K562 (cell line): ENCODE measurements around the gene NPIPA5. TPM values are rescaled to one million over a fixed set of nuclear protein-coding genes. Genes with fewer than 3 reads are reported as not detected.

Experiments used
- ATAC-seq: fragments of 200-7000 bp; cut with Tn5 transposase; 3 replicates; pipeline ENCODE4 v1.9.1; 2020; ENCODE audit warnings: moderate library complexity
- BruUV-seq: library from RNA; stranded (reverse); fragments of 400-500 nt; replicated peaks from 2 replicates; lab custom pipeline; 2021; lab: Mats Ljungman, UMichigan
- CTCF ChIA-PET: fragments of 300-600 bp; formaldehyde crosslinking; extraction: SDS; loops from one replicate; lab custom pipeline; 2021; ENCODE audit warnings: low intra/inter-chr PET ratio; lab: Yijun Ruan, JAX
- POLR2A ChIA-PET: fragments of 300-600, 350-650 bp; sonication (Branson Sonifier 250); formaldehyde crosslinking; extraction: SDS; loops from one replicate; lab custom pipeline; 2021; ENCODE audit warnings: antibody characterized with exemption, inconsistent platforms; lab: Yijun Ruan, JAX
- DNase-seq, 4 experiments: peaks; one replicate each; pipeline versions ENCODE4 v3.0.0 to v3.0.0-alpha.2; 2011 to 2018; ENCODE audit warnings: low spot score in 3 of 4, mixed read lengths in 3 of 4; ENCODE audit errors: extremely low read depth in 1 of 4
- FAIRE-seq: peaks from 2 replicates; lab custom pipeline; 2011; peaks lifted over from hg19 to GRCh38; lab: Jason Lieb, UNC
- H2AFZ ChIP-seq: 2 replicates; pipeline ENCODE4 v1.6.0; 2011; ENCODE audit warnings: low read depth, low read length, control low read depth, inconsistent platforms
- H3K27ac ChIP-seq: fragments of 200-600 bp; 3 replicates; pipeline ENCODE4 v1.8.0; 2011; ENCODE audit warnings: low read depth, mild to moderate bottlenecking, control low read depth, inconsistent platforms, low read length, moderate library complexity, mixed read lengths; ENCODE audit errors: extremely low read depth
- H3K27me3 ChIP-seq, 2 experiments: fragments of 300-600 bp in 1 of 2; 2 replicates in 1 of 2; 3 replicates in 1 of 2; pipeline versions ENCODE4 v1.6.0 to v1.8.0; 2011; ENCODE audit warnings: inconsistent platforms in 2 of 2, low read length in 2 of 2, mild to moderate bottlenecking in 1 of 2, mixed read lengths in 1 of 2, moderate library complexity in 1 of 2; ENCODE audit not compliant: control insufficient read depth in 2 of 2, insufficient read depth in 2 of 2
- H3K36me3 ChIP-seq: fragments of 300-600 bp; 3 replicates; pipeline ENCODE4 v1.8.0; 2011; ENCODE audit warnings: mild to moderate bottlenecking, low read length, inconsistent platforms; ENCODE audit not compliant: control insufficient read depth, insufficient read depth
- H3K4me1 ChIP-seq, 2 experiments: fragments of 200-600 bp in 1 of 2; replicated peaks in 1 of 2; 2 replicates in 1 of 2; 3 replicates in 1 of 2; pipeline versions ENCODE4 v1.5.1 to v1.8.0; 2011; ENCODE audit warnings: inconsistent platforms in 2 of 2, low read length in 2 of 2, mild to moderate bottlenecking in 1 of 2, mixed read lengths in 1 of 2, moderate library complexity in 1 of 2; ENCODE audit not compliant: control insufficient read depth in 2 of 2, insufficient read depth in 2 of 2
- H3K4me2 ChIP-seq: 2 replicates; pipeline ENCODE4 v1.6.1; 2011; ENCODE audit warnings: low read length, control low read depth, inconsistent platforms, mixed read lengths; ENCODE audit not compliant: insufficient read depth
- H3K4me3 ChIP-seq: fragments of 200-600 bp; sonication (generic), shearing (Covaris generic); 2 replicates; pipeline ENCODE4 v1.5.1; 2016; ENCODE audit warnings: control low read depth, inconsistent platforms
- H3K79me2 ChIP-seq: fragments of 200-600 bp; 3 replicates; pipeline ENCODE4 v1.8.0; 2011; ENCODE audit warnings: low read length, inconsistent platforms; ENCODE audit not compliant: control insufficient read depth, insufficient read depth
- H3K9ac ChIP-seq, 2 experiments: 2 replicates each; pipeline versions ENCODE4 v1.6.0 to v1.6.1; 2011; ENCODE audit warnings: low read depth in 2 of 2, low read length in 2 of 2, control low read depth in 1 of 2, inconsistent platforms in 1 of 2, mild to moderate bottlenecking in 1 of 2, mixed read lengths in 1 of 2; ENCODE audit not compliant: insufficient read depth in 1 of 2
- H3K9me1 ChIP-seq: one replicate; pipeline ENCODE4 v1.6.0; 2011; ENCODE audit warnings: inconsistent platforms, mild to moderate bottlenecking, low read length, moderate library complexity; ENCODE audit not compliant: control insufficient read depth, insufficient read depth
- H3K9me3 ChIP-seq: replicated peaks from 2 replicates; pipeline ENCODE4 v1.5.1; 2011; ENCODE audit warnings: low read depth, low read length, inconsistent platforms; ENCODE audit not compliant: control insufficient read depth, insufficient read depth
- H4K20me1 ChIP-seq: replicated peaks from 2 replicates; pipeline ENCODE4 v1.6.1; 2011; ENCODE audit warnings: low read length, inconsistent platforms, mixed read lengths; ENCODE audit not compliant: control insufficient read depth, insufficient read depth
- CBX3 ChIP-seq, 2 experiments: IDR thresholded peaks; 1 replicate in 1 of 2; 2 replicates in 1 of 2; pipeline ENCODE4 v1.6.1; 2012; ENCODE audit warnings: inconsistent platforms in 2 of 2, low read length in 2 of 2, borderline replicate concordance in 1 of 2, control low read depth in 1 of 2
- ETV1 ChIP-seq: fragments of 450-650 bp; conservative IDR thresholded peaks from 2 replicates; pipeline ENCODE4 v1.6.1; 2016; ENCODE audit warnings: missing genetic modification characterization, control low read depth, low read depth, missing compliant biosample characterization
- KLF1 ChIP-seq: fragments of 450-650 bp; IDR thresholded peaks from 2 replicates; pipeline ENCODE4 v1.6.1; 2016; ENCODE audit warnings: missing genetic modification characterization, missing compliant biosample characterization
- NR1H2 ChIP-seq: sonication (generic); formaldehyde crosslinking; IDR thresholded peaks from 2 replicates; pipeline ENCODE4 v1.4.0; 2020; ENCODE audit warnings: mild to moderate bottlenecking, missing genetic modification reagents
- PHF21A ChIP-seq: fragments of 450-650 bp; IDR thresholded peaks from 2 replicates; pipeline ENCODE4 v1.6.1; 2017; ENCODE audit warnings: low read depth, borderline replicate concordance
- POLR2B ChIP-seq: fragments of 450-650 bp; IDR thresholded peaks from 2 replicates; pipeline ENCODE4 v1.6.1; 2018; ENCODE audit warnings: low read depth; ENCODE audit not compliant: partially characterized antibody
- POLR2H ChIP-seq: IDR thresholded peaks from 2 replicates; pipeline ENCODE4 v1.6.1; 2016; ENCODE audit warnings: missing genetic modification characterization, low read depth, mild to moderate bottlenecking, control low read depth, missing compliant biosample characterization, moderate library complexity
- SAP30 ChIP-seq: fragments of 200-600 bp; sonication (generic); IDR thresholded peaks from 2 replicates; pipeline ENCODE4 v1.6.1; 2012; ENCODE audit warnings: borderline replicate concordance, low read depth, mild to moderate bottlenecking, moderate library complexity, low read length, control low read depth, inconsistent platforms; ENCODE audit not compliant: insufficient read depth, poor library complexity, severe bottlenecking
- TBP ChIP-seq: optimal IDR thresholded peaks from 2 replicates; pipeline ENCODE3; 2011; ENCODE audit warnings: low read depth, low read length, improper control_type of control experiment
- ZFP30 ChIP-seq: fragments of 250-450 bp; sonication (Bioruptor Pico); IDR thresholded peaks from 2 replicates; pipeline ENCODE4 v1.8.0; 2022; ENCODE audit warnings: moderate library complexity, mild to moderate bottlenecking, inconsistent platforms, borderline replicate concordance
- ZKSCAN1 ChIP-seq: fragments of 150-350 bp; IDR thresholded peaks from 2 replicates; pipeline ENCODE4 v1.6.1; 2016; ENCODE audit warnings: low read depth, low read length
- ZNF239 ChIP-seq: fragments of 250-450 bp; sonication (Bioruptor Pico); IDR thresholded peaks from 2 replicates; pipeline ENCODE4 v1.4.0; 2020; ENCODE audit warnings: mild to moderate bottlenecking
- WGBS: fragments of 100-300 bp; shearing (Covaris generic); methylation state at CpG from one replicate; pipeline ENCODE4 v1.1.6; 2016; ENCODE audit warnings: low coverage, mixed read lengths; ENCODE audit not compliant: insufficient coverage; ENCODE audit errors: missing lambda C conversion rate; 5-methylcytosine and 5-hydroxymethylcytosine counted together
- in situ Hi-C: fragments of 300-500 bp; cut with MboI; formaldehyde crosslinking; loops from 4 replicates; pipeline ENCODE4 v1.15.0; 2018; ENCODE audit warnings: inconsistent platforms, mixed read lengths
- intact Hi-C: fragments of 100-400 bp; cut with micrococcal nuclease; formaldehyde crosslinking; loops from 2 replicates; pipeline ENCODE4 v1.14.2; 2022
- polyA plus RNA-seq, 8 experiments: library from polyadenylated mRNA; depleted of rRNA in 4 of 8; stranded (reverse) in 5 of 8; unstranded in 3 of 8; fragments of >200 nt; fragmentation: Nextera tagmentation in 2 of 8; fragmentation: Illumina TruSeq in 1 of 8; extraction: Ambion mirVana in 2 of 8; extraction: Trizol in 1 of 8; gene quantifications; 2 replicates each; pipeline versions ENCODE4 v1.2.1 to v1.2.3, GENCODE V29; 2011 to 2014; ENCODE audit warnings: inconsistent platforms in 1 of 8, missing spikeins in 1 of 8
- total RNA-seq, 7 experiments: library from RNA; depleted of rRNA in 6 of 7; stranded (reverse); fragments of >200 nt in 6 of 7; fragmentation: Illumina TruSeq in 2 of 7; extraction: Trizol in 2 of 7; gene quantifications; 2 replicates each; pipeline versions ENCODE4 v1.2.1 to v1.2.3, GENCODE V29; 2011 to 2021; ENCODE audit warnings: low replicate concordance in 1 of 7

Gene NPIPA5
- total and polyA plus RNA-seq, 9 of the 15 experiments (the other 6 are each of a cell fraction or from before 2014, with no cell fraction given), result 2.2 to 17.0 (median 4.7) TPM

DNA sequence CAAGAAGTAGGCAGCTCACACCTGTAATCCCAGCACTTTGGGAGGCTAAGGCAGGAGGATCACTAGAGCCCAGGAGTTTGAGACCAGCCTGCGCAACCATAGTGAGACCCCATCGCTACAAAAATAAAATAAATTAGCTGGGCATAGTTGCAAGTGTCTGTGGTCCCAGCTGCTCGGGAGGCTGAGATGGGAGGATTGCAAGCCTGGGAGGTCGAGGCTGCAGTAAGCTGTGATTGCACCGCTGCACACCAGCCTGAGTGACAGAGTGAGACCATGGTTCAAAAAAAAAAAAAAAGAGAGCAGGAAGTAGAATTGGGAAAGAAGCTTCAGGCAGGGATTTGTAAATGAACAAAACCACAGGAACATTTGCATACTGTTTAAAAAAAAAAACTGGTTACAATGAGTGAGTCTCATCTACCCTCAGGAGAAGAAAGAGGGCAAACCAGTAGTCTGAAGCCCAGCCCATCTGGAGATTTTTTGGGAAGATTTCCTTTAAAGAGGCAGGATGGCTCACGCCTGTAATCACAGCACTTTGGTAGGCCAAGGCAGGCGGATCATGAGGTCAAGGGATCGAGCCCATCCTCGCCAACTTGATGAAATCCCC lies 25.4 kb upstream of the NPIPA5 start:
- Histone ChIP-seq H3K27me3 (peaks cover 5 to 12% of the 10 kb centered on the region in 2 experiments; a peak in 3 of 5 replicates), H3K4me2 (no peak overlapping the region), H2AFZ (no peak overlapping the region), H4K20me1 (no peaks in the 10 kb centered on the region), H3K79me2 (no peaks in the 10 kb centered on the region), H3K4me1 (no peaks in the 10 kb centered on the region), H3K4me3 (no peak overlapping the region), H3K27ac (no peak overlapping the region), H3K9me3 (no peaks in the 10 kb centered on the region), H3K9me1 (no peaks in the 10 kb centered on the region), H3K36me3 (no peaks in the 10 kb centered on the region), H3K9ac (no peak overlapping the region)
- WGBS, result 13% methylated on average over 9 of the region's 9 CpGs
- TF ChIP-seq CBX3 (IDR thresholded peaks at IDR 0.05; ENCODE audit: borderline replicate concordance in 1 of 2, low read length in 2 of 2) (no peak), TBP (no peak), PHF21A (no peak), ZFP30 (CRISPR knock-in tag) (no peak), POLR2B (no peak)
- intact Hi-C loops, result no loop called here
- in situ Hi-C loops, result no loop called here
- DNase-seq (no peak), FAIRE-seq (no peak), ATAC-seq (no peak)
- ChIA-PET POLR2A (no interaction called here), CTCF (no interaction called here)
- no TSS peak for BruUV-seq

DNA sequence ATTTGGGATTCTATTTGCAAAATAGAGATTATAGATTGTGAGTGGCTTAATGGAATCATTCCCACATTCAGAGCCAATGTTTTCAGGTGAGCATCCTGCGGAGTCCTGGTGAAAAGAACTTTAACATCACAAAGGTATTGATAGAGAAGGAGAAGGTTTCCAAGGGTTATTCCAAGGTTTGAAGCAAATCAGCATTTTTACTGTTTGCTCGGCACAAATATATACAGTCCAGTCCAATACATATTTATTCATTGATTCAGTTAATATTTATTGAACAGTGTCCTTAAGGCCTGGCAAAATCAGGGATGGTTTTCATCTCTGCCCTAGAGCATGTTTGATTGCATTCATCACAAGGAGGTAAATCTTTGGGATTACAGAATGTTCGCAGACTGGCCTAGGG lies 23.9 kb upstream of the NPIPA5 start:
- ChIA-PET POLR2A (no interaction called here), CTCF (no interaction called here)
- peaks cover 5 to 19% of the 10 kb centered on the region in 2 experiments; a peak in 4 of 5 replicates for H3K27me3 ChIP-seq
- H3K79me2 ChIP-seq, result no peaks in the 10 kb centered on the region
- in situ Hi-C loops, result no loop called here
- no peaks in the 10 kb centered on the region for H3K36me3 ChIP-seq
- DNase-seq, result no peak
- H3K9me3 ChIP-seq, result no peaks in the 10 kb centered on the region
- ATAC-seq, result no peak
- FAIRE-seq, result no peak
- H3K9me1 ChIP-seq, result no peaks in the 10 kb centered on the region
- H2AFZ ChIP-seq, result no peak overlapping the region
- 4% methylated on average over 3 of the region's 3 CpGs for WGBS
- H4K20me1 ChIP-seq, result no peaks in the 10 kb centered on the region
- no peak overlapping the region for H3K4me2 ChIP-seq
- H3K9ac ChIP-seq, result no peak overlapping the region
- H3K4me3 ChIP-seq, result no peak overlapping the region
- no peaks in the 10 kb centered on the region for H3K4me1 ChIP-seq
- H3K27ac ChIP-seq, result no peak overlapping the region
- BruUV-seq, result no TSS peak
- intact Hi-C loops, result no loop called here
- TF ChIP-seq KLF1 (tag) (no peak), ETV1 (tag) (no peak), NR1H2 (CRISPR knock-in tag) (no peak), ZNF239 (CRISPR knock-in tag) (no peak), POLR2H (tag) (no peak), SAP30 (no peak), ZKSCAN1 (no peak)
